Measurements from ENCODE around the gene ZFAND2B. TPM values are rescaled to one million over a fixed set of nuclear protein-coding genes. Genes with fewer than 3 reads are reported as not detected.

ZFAND2B gene
- 31.2 and 32.3 TPM in 2 replicates for total RNA-seq (2014; rRNA removed; shearing (Covaris generic))

DNA sequence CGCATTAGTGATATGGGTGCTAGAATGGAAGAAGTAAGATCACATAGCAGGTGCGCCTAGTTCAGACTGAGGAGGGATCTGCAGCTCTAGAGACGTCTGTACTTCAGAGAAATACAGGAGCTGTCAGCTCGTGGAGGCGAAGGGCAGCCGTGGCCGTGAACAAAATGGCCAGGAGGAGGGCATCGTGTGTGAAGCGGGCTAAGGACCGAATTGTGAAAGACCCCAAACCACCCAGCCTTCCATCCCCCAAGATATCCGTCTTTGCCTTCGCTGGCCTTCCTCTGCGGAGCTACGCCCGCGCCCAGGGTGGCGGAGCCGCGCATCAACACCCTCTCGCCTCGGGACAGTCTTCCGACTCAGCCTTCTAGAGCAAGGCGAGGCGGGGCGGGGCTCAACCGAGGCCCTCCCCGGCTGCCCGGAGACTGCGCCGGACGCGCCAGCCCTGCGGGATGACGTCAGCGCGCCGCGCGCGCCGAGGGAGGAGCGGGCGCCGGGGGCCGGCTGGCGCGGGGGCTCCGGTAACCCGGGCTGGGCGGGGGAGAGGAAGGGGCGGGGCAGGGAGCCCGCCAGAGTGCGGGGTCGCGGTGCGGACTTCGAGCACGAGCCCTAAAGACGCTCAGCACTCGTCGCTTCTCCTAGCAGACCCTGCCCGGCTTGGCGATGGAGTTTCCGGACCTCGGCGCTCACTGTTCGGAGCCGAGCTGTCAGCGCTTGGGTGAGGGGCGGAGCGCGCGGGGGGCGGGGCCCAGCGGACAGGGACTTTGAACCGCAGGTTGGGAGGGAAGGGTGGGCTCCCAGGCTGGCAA lies at the start of gene ZFAND2B:
TSS of gene ZFAND2B (plus strand) at position 455 of the 806 bp plus-strand sequence. CDS start at position 661, 206 bp downstream.
- peak; percentile 97 for DNase-seq (ENCODE audit: low read depth)

DNA sequence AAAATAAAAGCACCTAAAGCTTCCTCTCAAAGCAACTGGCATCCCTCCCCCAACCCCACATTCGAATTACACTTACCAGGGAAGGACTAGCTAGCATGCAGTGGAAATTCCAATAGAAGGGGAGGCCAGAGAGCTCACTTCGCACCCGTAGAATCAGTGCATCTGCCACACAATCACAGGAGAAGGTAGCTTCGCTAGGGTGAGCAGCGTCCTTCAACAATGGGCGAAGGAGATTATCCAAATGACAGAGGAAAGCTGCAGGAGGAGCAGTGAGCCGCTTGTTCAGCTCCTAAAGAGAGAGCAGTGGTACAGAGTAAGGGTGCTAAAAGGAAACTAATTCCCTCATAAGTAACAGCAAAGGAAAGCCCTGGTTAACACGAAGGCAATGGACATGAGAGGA lies 49.2 kb upstream of the ZFAND2B start:
- DNase-seq (ENCODE audit: low read depth) = no peak

- no peak for DNase-seq (ENCODE audit: low read depth)
Measured at GRCh38 chr2:219158025-219158424, 48.6 kb upstream of the ZFAND2B start.

GRCh38 chr2:219158586-219158985 lies 48.0 kb upstream of the ZFAND2B start:
- no peak for DNase-seq (ENCODE audit: low read depth)

DNA sequence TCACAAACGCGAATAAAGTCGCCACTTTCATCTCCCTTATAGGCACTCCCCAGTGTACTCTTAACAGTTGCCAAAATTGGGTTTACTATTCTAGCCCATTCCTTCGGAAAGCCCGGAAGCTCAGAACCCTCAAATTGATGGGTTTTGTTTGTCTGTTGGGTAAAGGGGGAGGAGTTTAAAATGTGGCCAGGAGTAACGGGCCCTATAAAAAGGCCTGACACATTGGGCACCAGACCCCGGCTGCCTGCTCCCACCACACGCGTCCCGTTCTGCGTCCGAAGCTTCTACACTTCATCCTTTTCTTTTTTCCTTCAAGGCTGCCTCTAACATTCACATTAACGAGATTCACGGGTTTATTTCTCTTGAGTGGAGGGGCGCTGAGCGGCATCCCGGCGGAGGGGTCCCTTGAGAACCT lies 46.8 kb upstream of the ZFAND2B start:
- no peak for DNase-seq (ENCODE audit: low read depth)

- DNase-seq (ENCODE audit: low read depth) = peak; percentile 94
Measured at GRCh38 chr2:219160186-219161017, 46.2 kb upstream of the ZFAND2B start, which contains the start of gene NHEJ1. Gene NHEJ1 (minus strand): TSS chr2:219160815. CDS start chr2:219158362, 2,453 bp downstream.

DNA sequence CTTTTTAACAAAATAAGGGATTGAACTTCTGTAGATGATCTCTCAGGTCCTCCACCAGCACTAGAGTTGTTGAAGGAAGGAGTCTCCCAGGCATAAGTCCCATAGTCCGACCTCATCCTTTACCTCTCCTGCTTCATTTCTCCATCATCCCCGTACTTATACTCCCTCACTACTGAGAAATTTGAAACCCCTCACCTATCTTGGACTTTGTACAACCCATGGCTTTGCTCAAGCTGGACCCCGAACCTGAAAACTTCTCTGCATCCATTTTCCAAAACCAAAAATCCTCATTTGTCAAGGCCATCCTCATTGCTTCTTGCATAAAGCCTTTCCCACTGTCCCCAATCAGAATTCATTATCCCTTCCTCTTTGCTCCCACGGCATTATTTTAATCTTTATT lies 45.5 kb upstream of the ZFAND2B start:
- DNase-seq (ENCODE audit: low read depth) = no peak

DNA sequence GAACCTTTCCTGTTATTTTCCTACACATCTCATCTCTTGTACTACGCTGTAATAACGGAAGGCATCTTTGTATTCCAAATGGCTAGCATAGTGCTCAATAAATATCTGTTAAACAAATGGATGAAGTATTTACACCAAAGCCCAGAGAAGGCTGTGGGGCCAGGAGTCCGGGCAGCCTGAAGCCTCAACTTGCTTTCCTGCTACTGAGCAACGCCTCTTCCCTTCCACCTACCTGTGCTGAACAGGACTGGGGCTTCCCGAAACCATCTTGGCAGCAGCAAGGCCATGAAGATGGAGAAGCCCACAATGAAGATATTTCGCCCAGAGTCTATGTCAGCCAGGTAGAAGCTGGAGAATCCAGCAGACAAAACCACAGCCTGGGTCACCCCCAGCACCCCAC lies 43.4 kb upstream of the ZFAND2B start:
- no peak for DNase-seq (ENCODE audit: low read depth)

DNA sequence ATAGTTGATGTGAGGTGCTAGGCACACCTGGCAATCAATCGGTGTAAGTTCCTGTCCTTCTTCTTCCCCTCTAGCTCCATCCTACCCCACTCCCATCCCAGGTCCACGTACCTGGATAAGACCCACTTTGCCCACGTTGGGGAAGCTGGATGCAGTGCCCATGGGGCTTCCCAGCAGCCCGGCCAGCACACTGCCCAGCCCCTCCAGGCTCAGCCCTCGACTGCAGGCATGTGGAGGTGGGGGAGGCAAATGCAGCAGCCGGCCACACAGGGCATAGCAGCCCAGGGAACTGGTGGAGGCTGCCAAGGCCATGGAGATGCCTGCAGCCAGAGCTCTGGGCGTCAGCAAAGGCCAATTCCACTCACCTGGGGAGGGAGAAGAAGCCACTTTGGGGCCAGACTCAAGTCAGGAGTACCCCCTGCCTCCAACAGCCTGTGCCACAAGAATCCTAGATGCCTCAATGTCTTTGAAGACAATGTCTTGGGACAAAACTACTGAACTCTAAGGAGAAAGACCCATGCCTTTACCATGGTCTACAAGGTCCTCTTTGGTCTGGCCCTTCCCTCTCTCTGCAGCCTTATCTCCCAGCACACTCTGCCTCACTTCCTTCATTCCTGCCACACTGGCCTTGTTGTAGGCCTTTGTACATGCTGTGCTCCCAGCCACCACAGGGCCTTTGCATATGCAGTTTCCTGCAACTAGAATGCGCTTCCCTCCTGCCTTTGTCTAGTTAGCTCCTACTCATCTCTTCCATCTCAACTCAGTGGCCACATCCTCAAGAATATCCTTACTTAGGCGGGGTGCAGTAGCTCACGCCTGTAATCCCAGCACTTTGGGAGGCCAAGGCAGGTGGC lies 41.3 kb upstream of the ZFAND2B start:
- no peak for DNase-seq (ENCODE audit: low read depth)

DNA sequence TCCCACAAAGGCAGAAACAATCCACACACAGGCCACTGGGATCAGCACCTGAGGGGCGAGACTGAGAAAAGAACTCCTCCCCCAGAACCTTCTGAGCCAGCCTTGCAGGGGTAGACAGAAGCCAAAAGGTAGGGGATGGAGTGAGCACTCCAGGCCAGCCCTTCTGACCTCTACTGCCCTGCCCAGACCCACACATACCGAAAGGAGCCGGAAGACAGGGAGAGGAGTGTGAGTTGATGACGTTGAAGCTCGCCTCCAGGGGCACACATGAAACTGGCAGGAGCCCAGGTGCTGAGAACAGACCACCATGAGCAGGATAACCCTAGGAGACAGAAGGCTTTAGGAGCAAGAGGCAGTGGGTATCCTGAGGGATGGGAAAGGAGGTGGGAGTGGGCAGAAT lies 38.6 kb upstream of the ZFAND2B start:
- DNase-seq (ENCODE audit: low read depth) = no peak

DNA sequence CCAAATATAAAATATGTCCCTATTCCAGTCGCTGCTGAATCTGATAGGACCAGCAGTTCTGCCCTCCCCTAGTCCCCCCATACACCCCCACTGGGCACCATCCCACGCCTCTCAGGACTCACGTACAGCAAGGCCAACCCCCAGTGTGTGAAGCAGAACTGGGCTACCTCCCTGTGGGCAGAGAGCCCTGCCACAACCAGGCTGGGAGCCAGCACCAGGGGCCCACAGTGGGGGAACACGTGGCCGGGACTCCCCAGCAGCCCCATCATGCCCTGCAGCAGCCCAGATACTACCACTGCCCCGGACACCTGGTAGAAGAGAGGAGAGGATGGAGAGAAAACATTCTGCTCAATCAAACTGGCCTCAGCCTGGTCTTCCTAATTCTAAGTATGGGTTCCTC lies 38.1 kb upstream of the ZFAND2B start:
- DNase-seq (ENCODE audit: low read depth) = no peak

DNA sequence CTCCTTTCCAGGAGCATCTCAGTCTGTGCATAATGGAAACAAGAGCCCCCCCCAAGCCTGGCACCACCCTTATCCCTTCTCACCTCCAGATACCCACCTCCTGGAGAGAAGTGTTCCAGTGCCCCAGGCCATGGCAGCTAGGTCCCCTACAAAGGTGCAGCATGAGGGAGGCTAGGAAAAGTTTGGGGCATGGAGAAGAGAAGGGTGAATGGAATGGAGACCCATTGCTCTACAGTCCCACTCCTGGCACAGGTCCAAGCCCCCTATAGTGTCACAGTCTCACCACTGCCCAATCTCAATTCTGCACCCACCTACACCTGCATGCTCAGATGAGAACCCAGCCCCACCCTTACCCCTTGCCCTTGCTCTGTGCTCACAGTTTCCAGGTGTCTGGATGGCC lies 37.6 kb upstream of the ZFAND2B start:
- no peak for DNase-seq (ENCODE audit: low read depth)

DNA sequence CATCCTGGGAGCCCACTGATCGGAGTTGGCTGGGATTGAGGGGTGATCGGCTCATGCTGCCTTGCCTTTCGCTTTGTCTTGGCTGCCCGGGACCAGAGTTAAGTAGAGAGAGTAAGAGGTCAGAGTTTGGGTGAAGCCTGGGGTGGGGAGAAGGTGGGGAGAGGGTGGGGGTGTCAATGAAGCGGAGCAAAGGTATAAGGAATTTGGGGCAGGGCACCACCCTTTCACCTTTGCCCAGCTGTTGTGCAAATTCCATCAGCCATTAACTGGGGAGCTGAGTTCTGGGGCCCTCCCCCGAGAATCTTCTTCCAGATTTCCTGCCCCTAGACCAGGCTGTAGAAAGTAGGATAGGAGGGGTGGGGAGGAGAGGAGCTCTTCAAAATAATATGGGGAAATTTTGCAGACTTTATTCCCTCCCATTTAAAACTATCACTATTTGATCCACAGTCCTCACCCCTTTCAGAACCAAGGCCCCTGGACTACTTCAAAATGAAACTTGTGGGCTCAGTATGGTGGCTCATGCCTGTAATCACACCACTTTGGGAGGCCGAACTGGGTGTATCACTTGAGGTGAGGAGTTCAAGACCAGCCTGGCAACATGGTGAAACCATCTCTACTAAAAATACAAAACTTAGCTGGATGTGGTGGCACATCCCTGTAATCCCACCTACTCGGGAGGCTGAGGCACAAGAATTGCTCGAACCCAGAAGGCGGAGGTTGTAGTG lies 36.5 kb upstream of the ZFAND2B start, which contains the start of gene SLC23A3:
TSS of gene SLC23A3 (minus strand) at position 100 of the 725 bp plus-strand sequence. CDS start at position 55, 45 bp downstream.
- no peak for DNase-seq (ENCODE audit: low read depth)

DNA sequence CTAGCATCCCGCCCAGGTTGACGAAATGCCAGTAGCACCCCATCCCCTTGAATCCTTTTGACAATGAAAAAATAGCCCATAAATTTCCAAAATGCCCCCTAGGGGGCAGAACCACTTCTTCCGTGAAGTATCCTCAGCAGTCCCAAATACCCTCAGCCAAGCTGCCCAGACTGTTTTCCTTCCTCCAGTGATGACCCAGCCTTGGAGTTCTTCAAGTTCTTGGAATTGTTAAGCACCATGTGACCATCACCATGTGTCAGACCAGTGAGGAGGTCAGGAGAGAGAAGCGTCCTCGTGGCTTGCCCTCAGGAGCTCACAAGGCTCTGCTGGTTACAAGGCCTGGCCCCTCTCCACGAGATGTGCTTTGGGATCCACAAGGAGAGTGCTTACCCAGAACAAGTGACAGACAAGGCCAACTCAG lies 35.3 kb upstream of the ZFAND2B start:
- DNase-seq (ENCODE audit: low read depth) = peak; percentile 38

DNA sequence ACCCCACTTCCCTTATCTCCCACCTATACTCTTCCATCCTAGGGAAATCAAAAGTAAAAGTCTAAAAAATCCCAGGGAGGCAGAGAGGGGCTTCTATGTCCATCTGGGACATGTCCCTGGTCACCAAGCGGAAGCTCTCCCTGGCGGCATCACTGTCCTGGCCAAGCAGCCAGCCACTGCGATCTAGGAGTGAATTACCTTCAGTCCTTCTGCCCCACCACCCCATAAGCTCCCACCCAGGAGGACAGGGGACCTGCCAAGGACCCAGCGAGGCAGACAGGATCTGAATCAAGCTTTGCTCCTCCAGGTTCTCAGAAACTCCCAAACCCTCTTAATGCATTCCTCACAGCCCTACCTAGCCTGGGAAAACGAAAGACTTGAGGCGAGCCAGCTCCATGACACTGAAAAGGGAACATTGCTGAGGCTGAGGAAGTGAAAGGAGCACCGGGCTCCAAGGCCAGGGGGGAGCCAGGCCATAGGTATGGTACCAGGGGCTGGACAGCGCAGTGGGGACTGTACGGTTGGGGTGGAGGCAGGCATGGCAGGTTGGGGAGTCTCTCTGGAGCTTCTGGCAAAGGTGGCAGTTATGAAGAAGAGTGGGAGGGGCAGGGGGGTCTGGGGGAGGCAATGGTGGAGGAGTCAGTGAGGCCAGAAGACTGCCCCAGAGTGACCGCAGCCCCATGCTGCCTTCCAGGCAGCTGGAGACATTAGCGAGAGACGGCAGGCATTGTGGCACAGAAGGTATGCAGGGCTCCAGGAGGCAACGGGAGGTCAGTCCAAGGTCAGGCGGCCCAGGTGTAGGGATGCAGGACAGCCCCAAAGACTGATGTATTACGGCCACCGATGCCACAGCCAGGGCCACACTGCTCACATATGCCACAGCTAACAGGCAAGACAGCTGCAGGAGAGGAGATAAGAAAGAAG lies 34.1 kb upstream of the ZFAND2B start:
- no peak for DNase-seq (ENCODE audit: low read depth)

- DNase-seq (ENCODE audit: low read depth) = no peak
Measured at GRCh38 chr2:219173176-219173575, 33.4 kb upstream of the ZFAND2B start.

DNA sequence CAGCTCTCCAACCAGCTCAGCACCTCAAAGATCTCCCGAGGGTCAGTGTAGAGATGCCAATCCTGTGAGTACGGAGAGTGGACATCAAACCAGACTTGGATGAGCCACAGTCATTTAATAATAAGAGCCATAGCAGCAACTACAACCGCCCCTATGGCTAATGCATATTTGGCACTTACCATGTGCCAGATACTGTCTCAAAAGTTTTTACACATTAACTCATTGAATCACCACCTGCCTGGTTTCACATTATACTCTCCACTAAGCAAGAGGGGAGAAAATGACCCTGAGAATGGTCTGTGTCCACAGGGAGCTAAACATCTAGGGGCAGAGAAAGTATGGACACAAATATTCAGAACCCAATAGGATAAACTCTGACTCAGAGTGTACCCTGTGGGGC lies 32.4 kb upstream of the ZFAND2B start:
- DNase-seq (ENCODE audit: low read depth) = no peak

DNA sequence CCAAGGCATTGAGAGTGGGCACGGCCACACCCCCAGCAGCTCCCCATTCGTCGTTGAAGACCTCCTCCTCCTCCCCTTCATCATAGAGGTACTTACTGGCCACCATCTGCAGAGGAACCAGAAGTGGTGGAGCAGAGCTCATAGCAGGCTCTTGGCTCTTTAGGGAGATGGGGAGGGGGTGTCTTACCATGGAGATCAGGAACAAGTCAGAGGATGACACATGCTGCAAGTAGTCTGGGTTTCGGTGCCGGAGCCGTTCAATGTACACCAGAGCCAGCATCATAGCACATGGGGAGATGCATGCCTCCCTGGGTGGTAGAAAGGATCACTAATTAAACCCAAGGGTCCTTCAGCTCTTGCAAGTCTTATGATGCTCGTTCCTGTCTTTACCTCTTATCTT lies 31.8 kb upstream of the ZFAND2B start:
- no peak for DNase-seq (ENCODE audit: low read depth)

GRCh38 chr2:219175486-219175885 lies 31.1 kb upstream of the ZFAND2B start:
- DNase-seq (ENCODE audit: low read depth) = no peak
